ENCODE data around the gene EIF4G3.

The EIF4G3 gene

DNA sequence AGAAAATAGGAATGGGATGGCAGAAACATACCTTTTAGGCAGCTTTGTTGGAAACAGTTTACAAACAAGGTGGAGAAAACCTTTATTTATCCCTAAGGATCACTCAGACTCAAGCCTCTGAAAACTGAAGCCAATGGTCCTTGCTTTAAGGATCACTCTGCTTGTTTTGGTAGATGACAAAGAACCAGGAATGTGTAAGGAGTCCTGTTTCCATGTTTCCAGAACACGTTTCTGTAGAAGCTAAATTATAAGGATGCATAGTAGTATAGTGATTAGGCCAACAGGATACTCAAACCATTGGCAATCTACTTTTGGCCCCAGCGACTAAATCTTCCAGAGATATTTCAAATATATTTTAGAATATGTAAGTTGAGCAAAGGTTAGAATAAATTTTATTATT, 240.5 kb downstream of the EIF4G3 start:
- Histone ChIP-seq H3K4me2 (ENCODE audit: low read depth, low read length) (no peak overlapping the region), H3K27me3 (replicated peaks; ENCODE audit: insufficient read depth, low read length) (no peaks in the 10 kb centered on the region), H3K4me3 (ENCODE audit: low read length) (no peak overlapping the region), H4K20me1 (ENCODE audit: insufficient read depth, low read length) (no peaks in the 10 kb centered on the region), H3K27ac (ENCODE audit: low read length) (no peak overlapping the region), H3F3A (ENCODE audit: insufficient read depth, low read length) (no peaks in the 10 kb centered on the region), H3K4me1 (ENCODE audit: low read length) (no peaks in the 10 kb centered on the region), H3K9me2 (replicated peaks; ENCODE audit: insufficient read depth, low read length) (no peaks in the 10 kb centered on the region), H3K9ac (ENCODE audit: low read length) (no peak overlapping the region), H3K9me3 (replicated peaks; ENCODE audit: insufficient read depth, low read length) (no peaks in the 10 kb centered on the region), H2AFZ (ENCODE audit: low read length) (no peak overlapping the region), H3K36me3 (replicated peaks; ENCODE audit: insufficient read depth, low read length) (no peaks in the 10 kb centered on the region), H3K79me2 (ENCODE audit: low read length) (no peaks in the 10 kb centered on the region)
- no peak for DNase-seq
- TF ChIP-seq EZH2phosphoT487 (IDR thresholded peaks at IDR 0.05; ENCODE audit: low read length) (no peak), EZH2 (optimal IDR thresholded peaks at IDR 0.05; ENCODE audit: low read depth, low read length) (no peak)
- TF ChIP-seq, protein P1, sequence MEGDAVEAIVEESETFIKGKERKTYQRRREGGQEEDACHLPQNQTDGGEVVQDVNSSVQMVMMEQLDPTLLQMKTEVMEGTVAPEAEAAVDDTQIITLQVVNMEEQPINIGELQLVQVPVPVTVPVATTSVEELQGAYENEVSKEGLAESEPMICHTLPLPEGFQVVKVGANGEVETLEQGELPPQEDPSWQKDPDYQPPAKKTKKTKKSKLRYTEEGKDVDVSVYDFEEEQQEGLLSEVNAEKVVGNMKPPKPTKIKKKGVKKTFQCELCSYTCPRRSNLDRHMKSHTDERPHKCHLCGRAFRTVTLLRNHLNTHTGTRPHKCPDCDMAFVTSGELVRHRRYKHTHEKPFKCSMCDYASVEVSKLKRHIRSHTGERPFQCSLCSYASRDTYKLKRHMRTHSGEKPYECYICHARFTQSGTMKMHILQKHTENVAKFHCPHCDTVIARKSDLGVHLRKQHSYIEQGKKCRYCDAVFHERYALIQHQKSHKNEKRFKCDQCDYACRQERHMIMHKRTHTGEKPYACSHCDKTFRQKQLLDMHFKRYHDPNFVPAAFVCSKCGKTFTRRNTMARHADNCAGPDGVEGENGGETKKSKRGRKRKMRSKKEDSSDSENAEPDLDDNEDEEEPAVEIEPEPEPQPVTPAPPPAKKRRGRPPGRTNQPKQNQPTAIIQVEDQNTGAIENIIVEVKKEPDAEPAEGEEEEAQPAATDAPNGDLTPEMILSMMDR (IDR thresholded peaks at IDR 0.05; ENCODE audit: low read length): no peak

DNA sequence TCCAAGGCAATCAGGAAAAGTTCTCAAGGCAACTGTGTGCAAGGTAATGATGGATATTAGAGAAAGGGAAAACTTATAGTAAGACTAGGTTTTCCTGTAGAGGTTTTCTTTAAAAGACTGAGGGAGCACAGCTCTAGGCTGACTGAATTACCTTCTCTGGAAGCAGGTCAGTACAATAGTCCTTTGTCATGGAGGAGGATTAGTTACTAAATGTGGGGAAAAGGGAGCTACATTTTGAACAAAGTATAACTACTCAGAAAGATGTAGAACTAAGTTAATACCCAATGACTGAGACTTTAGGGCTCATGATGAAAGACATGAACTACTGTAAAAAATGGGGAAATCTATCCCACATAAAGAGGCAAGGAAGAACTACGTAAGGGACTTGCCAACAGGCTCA, 241.0 kb downstream of the EIF4G3 start:
- H3K4me1 ChIP-seq (ENCODE audit: low read length): no peaks in the 10 kb centered on the region
- no peaks in the 10 kb centered on the region for H3F3A ChIP-seq (ENCODE audit: insufficient read depth, low read length)
- no peaks in the 10 kb centered on the region for H3K9me2 ChIP-seq (replicated peaks; ENCODE audit: insufficient read depth, low read length)
- DNase-seq: no peak
- H3K9me3 ChIP-seq (replicated peaks; ENCODE audit: insufficient read depth, low read length): no peaks in the 10 kb centered on the region
- no peaks in the 10 kb centered on the region for H4K20me1 ChIP-seq (ENCODE audit: insufficient read depth, low read length)
- TF ChIP-seq EZH2phosphoT487 (IDR thresholded peaks at IDR 0.05; ENCODE audit: low read length) (no peak), EZH2 (optimal IDR thresholded peaks at IDR 0.05; ENCODE audit: low read depth, low read length) (no peak)
- TF ChIP-seq, protein P1 (IDR thresholded peaks at IDR 0.05; ENCODE audit: low read length): no peak
- no peak overlapping the region for H3K4me2 ChIP-seq (ENCODE audit: low read depth, low read length)
- no peak overlapping the region for H2AFZ ChIP-seq (ENCODE audit: low read length)
- H3K27ac ChIP-seq (ENCODE audit: low read length): no peak overlapping the region
- no peaks in the 10 kb centered on the region for H3K27me3 ChIP-seq (replicated peaks; ENCODE audit: insufficient read depth, low read length)
- H3K36me3 ChIP-seq (replicated peaks; ENCODE audit: insufficient read depth, low read length): no peaks in the 10 kb centered on the region
- H3K4me3 ChIP-seq (ENCODE audit: low read length): no peak overlapping the region
- H3K9ac ChIP-seq (ENCODE audit: low read length): no peak overlapping the region
- no peaks in the 10 kb centered on the region for H3K79me2 ChIP-seq (ENCODE audit: low read length)

DNA sequence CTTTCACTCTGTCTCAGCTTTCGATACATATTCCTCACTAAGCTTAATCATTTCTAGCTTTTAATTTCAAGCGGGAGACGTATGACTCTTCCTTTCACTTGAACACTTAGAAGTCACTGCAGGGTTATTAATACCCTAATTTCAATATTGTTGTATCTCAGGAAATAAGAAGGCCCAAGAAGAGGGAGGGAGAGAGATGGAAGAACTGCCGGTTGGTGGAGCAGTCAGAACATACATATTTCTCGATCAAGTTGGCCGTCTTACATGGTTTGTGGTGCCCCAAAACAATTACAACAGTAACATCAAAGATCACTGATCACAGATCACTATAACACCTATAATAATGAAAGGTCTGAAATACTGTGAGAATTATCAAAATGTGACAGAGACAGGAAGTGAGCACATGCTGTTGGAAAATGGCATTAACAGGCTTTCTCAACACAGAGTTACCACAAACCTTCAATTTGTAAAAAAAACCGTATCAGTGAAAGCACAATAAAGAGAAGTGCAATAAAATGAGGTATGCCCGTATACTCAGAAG, 244.2 kb downstream of the EIF4G3 start:
- no peaks in the 10 kb centered on the region for H3K27me3 ChIP-seq (replicated peaks; ENCODE audit: insufficient read depth, low read length)
- no peak for TF ChIP-seq EZH2 (optimal IDR thresholded peaks at IDR 0.05; ENCODE audit: low read depth, low read length)
- TF ChIP-seq, protein P1 (IDR thresholded peaks at IDR 0.05; ENCODE audit: low read length): no peak
- TF ChIP-seq EZH2phosphoT487 (IDR thresholded peaks at IDR 0.05; ENCODE audit: low read length): no peak
- no peak overlapping the region for H3K4me2 ChIP-seq (ENCODE audit: low read depth, low read length)
- H3K4me3 ChIP-seq (ENCODE audit: low read length): no peak overlapping the region
- no peaks in the 10 kb centered on the region for H3K9me3 ChIP-seq (replicated peaks; ENCODE audit: insufficient read depth, low read length)
- no peaks in the 10 kb centered on the region for H3K79me2 ChIP-seq (ENCODE audit: low read length)
- no peaks in the 10 kb centered on the region for H3K36me3 ChIP-seq (replicated peaks; ENCODE audit: insufficient read depth, low read length)
- no peak overlapping the region for H3K9ac ChIP-seq (ENCODE audit: low read length)
- no peak for DNase-seq
- no peaks in the 10 kb centered on the region for H3K9me2 ChIP-seq (replicated peaks; ENCODE audit: insufficient read depth, low read length)
- H3K4me1 ChIP-seq (ENCODE audit: low read length): no peaks in the 10 kb centered on the region
- no peaks in the 10 kb centered on the region for H4K20me1 ChIP-seq (ENCODE audit: insufficient read depth, low read length)
- H3F3A ChIP-seq (ENCODE audit: insufficient read depth, low read length): no peaks in the 10 kb centered on the region
- H3K27ac ChIP-seq (ENCODE audit: low read length): no peak overlapping the region
- no peak overlapping the region for H2AFZ ChIP-seq (ENCODE audit: low read length)
